Caco-2 (cell line): ENCODE measurements around the gene SLC33A1. TPM values are rescaled to one million over a fixed set of nuclear protein-coding genes. Genes with fewer than 3 reads are reported as not detected.
"Not testable (repeated sequence)": the region's sequence is repeated elsewhere in the genome, so short reads cannot be mapped to it uniquely, and the experiment has no call there.

Experiments
- BruUV-seq: library from RNA; stranded (reverse); fragments of 400-500 nt; replicated peaks from 2 replicates; lab custom pipeline; 2021; lab: Mats Ljungman, UMichigan
- CTCF ChIA-PET: fragments of 300-600 bp; sonication (Branson Sonifier 250); formaldehyde crosslinking; loops from one replicate; lab custom pipeline; 2022; ENCODE audit warnings: antibody characterized with exemption; lab: Charles Lee
- POLR2A ChIA-PET: fragments of 300-600 bp; sonication (Branson Sonifier 250); formaldehyde crosslinking; loops from one replicate; lab custom pipeline; 2022; ENCODE audit warnings: antibody characterized with exemption; lab: Charles Lee
- DNase-seq, 2 experiments: peaks; one replicate each; pipeline versions ENCODE4 v3.0.0 to v3.0.0-alpha.2; 2020 to 2022
- H3K27me3 ChIP-seq: replicated peaks from 2 replicates; pipeline ENCODE4 v1.6.0; 2011; ENCODE audit warnings: low read length; ENCODE audit not compliant: control insufficient read depth, insufficient read depth
- H3K36me3 ChIP-seq: 2 replicates; pipeline ENCODE4 v1.5.1; 2011; ENCODE audit warnings: low read length; ENCODE audit not compliant: control insufficient read depth, insufficient read depth
- H3K4me1 ChIP-seq: fragments of 250-450 bp; sonication (Bioruptor Pico); 2 replicates; pipeline ENCODE4 v1.5.1; 2020; ENCODE audit warnings: mild to moderate bottlenecking
- H3K4me3 ChIP-seq: 2 replicates; pipeline ENCODE4 v1.5.1; 2011; ENCODE audit warnings: low read depth, mild to moderate bottlenecking, control low read depth, low read length
- H3K9me3 ChIP-seq: fragments of 250-450 bp; sonication (Bioruptor Pico); 2 replicates; pipeline ENCODE4 v1.5.1; 2020; ENCODE audit warnings: mild to moderate bottlenecking, moderate library complexity
- H3K27ac Mint-ChIP-seq: one replicate; pipeline ENCODE4 v1.8.0; 2022; ENCODE audit warnings: mixed read lengths; ENCODE audit not compliant: unreplicated experiment
- H3K27me3 Mint-ChIP-seq: one replicate; pipeline ENCODE4 v1.8.0; 2022; ENCODE audit warnings: mixed read lengths; ENCODE audit not compliant: insufficient read depth, unreplicated experiment
- H3K36me3 Mint-ChIP-seq: one replicate; pipeline ENCODE4 v1.8.0; 2022; ENCODE audit warnings: mild to moderate bottlenecking, mixed read lengths; ENCODE audit not compliant: insufficient read depth, unreplicated experiment
- H3K4me1 Mint-ChIP-seq: one replicate; pipeline ENCODE4 v1.8.0; 2022; ENCODE audit warnings: low read depth, mixed read lengths; ENCODE audit not compliant: unreplicated experiment
- H3K4me3 Mint-ChIP-seq: one replicate; pipeline ENCODE4 v1.8.0; 2022; ENCODE audit warnings: mild to moderate bottlenecking, moderate library complexity, mixed read lengths; ENCODE audit not compliant: unreplicated experiment
- H3K9me3 Mint-ChIP-seq: one replicate; pipeline ENCODE4 v1.8.0; 2022; ENCODE audit warnings: mixed read lengths; ENCODE audit not compliant: unreplicated experiment
- intact Hi-C: fragments of 100-400 bp; cut with micrococcal nuclease; formaldehyde crosslinking; loops from one replicate; pipeline ENCODE4 v1.10.0; 2022; ENCODE audit not compliant: unreplicated experiment
- total RNA-seq: library from RNA; stranded (reverse); gene quantifications from 2 replicates; pipeline ENCODE4 v1.2.3, GENCODE V29; 2022
- TF ChIP-seq, protein P1 (sequence below), 2 experiments: fragments of 200-600 bp in 1 of 2; IDR thresholded peaks; 1 replicate in 1 of 2; 2 replicates in 1 of 2; pipeline versions ENCODE4 v1.5.1 to v1.8.0; 2011 to 2022; ENCODE audit warnings: antibody characterized with exemption in 1 of 2, control low read depth in 1 of 2, inconsistent platforms in 1 of 2, low read depth in 1 of 2, low read length in 1 of 2, mild to moderate bottlenecking in 1 of 2, moderate library complexity in 1 of 2; ENCODE audit not compliant: insufficient read depth in 1 of 2, severe bottlenecking in 1 of 2, unreplicated experiment in 1 of 2

Gene SLC33A1
- total RNA-seq, 1 experiment from 2014 or later, result 19.6 TPM

DNA sequence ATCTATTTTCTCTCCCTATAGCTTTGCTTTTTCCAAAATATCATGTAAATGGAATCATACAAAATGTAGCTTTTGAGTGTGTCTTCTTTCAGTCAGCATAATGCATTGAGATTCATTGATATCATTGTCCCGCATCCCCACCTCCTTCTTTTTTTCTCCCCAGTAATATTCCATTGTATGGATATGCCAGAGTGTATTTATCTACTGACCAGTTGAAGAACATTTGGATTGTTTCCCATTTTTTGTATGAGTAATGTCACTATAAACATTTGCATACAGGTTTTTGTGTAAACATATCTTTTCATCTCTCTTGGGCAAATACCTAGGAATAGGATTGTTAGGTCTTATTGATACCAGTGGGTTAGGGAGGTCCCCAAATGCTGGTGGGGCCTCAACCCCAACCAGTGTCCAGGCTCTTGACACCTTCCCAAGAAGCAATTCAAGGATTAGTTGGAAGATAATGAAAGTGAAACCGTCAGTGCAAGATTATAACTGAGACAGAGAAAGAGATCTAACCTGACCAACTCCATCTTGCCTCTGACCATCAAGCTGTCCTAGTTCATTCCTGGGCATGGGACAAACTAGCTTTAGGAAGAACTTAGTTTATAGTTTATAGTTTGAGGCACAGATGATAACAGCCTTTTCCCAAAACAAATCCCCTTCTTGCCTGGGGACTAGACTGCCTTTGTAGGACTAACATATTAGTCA lies 7.4 kb upstream of the SLC33A1 start:
- Mint-ChIP-seq H3K4me1 (no peaks in the 10 kb centered on the region), H3K36me3 (no peaks in the 10 kb centered on the region), H3K4me3 (no peak overlapping the region), H3K27me3 (no peaks in the 10 kb centered on the region), H3K27ac (no peak overlapping the region), H3K9me3 (peaks cover 9% of the 10 kb centered on the region)
- CTCF ChIA-PET, result no interaction called here
- BruUV-seq, result no TSS peak
- Histone ChIP-seq H3K4me1 (no peaks in the 10 kb centered on the region), H3K27me3 (no peaks in the 10 kb centered on the region), H3K4me3 (no peak overlapping the region), H3K36me3 (no peaks in the 10 kb centered on the region), H3K9me3 (no peaks in the 10 kb centered on the region)
- POLR2A ChIA-PET, result no interaction called here
- intact Hi-C loops, result loop anchor here (10.0 kb wide), 1 partner anchor 507 kb away; no protein-coding TSS in a partner anchor
- TF ChIP-seq, protein P1, sequence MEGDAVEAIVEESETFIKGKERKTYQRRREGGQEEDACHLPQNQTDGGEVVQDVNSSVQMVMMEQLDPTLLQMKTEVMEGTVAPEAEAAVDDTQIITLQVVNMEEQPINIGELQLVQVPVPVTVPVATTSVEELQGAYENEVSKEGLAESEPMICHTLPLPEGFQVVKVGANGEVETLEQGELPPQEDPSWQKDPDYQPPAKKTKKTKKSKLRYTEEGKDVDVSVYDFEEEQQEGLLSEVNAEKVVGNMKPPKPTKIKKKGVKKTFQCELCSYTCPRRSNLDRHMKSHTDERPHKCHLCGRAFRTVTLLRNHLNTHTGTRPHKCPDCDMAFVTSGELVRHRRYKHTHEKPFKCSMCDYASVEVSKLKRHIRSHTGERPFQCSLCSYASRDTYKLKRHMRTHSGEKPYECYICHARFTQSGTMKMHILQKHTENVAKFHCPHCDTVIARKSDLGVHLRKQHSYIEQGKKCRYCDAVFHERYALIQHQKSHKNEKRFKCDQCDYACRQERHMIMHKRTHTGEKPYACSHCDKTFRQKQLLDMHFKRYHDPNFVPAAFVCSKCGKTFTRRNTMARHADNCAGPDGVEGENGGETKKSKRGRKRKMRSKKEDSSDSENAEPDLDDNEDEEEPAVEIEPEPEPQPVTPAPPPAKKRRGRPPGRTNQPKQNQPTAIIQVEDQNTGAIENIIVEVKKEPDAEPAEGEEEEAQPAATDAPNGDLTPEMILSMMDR (IDR thresholded peaks at IDR 0.05; ENCODE audit: insufficient read depth in 1 of 2, low read depth in 1 of 2, low read length in 1 of 2, severe bottlenecking in 1 of 2, unreplicated experiment in 1 of 2), result no peak
- DNase-seq, result no peak

- H3K9me3 ChIP-seq, DNase-seq, CTCF ChIA-PET, H3K4me1 ChIP-seq, H3K36me3 Mint-ChIP-seq, H3K9me3 Mint-ChIP-seq, POLR2A ChIA-PET, BruUV-seq, H3K36me3 ChIP-seq, H3K4me1 Mint-ChIP-seq, H3K27me3 ChIP-seq, H3K27ac Mint-ChIP-seq, H3K4me3 Mint-ChIP-seq, H3K4me3 ChIP-seq, H3K27me3 Mint-ChIP-seq: not testable (repeated sequence)
- intact Hi-C loops, result loop anchor here (10.0 kb wide), 1 partner anchor 506 kb away; no protein-coding TSS in a partner anchor
Observed at GRCh38 chr3:155860424-155860823, 6.2 kb upstream of the SLC33A1 start.

DNA sequence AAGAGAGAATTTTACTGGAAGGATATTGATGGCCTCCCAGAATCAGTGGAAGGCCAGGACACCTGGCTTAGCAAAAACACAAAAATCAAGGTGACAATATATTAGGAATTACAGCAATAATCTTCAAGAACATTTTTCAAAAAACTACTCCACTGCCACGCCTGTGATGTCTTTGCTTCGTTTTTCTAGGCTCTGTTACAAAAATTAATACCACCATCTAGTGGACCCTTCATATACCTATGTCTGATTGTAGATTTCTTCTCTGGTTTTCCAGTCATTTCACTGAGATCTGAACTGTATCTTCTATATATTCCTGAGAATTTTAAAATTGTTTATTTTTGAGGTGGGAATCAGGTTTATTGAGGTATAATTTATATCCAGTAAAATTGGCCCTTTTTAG lies 5.6 kb upstream of the SLC33A1 start:
- Mint-ChIP-seq H3K4me3 (no peak overlapping the region), H3K27ac (no peak overlapping the region), H3K36me3 (peaks cover under 1% of the 10 kb centered on the region), H3K4me1 (no peaks in the 10 kb centered on the region), H3K9me3 (peaks cover 9% of the 10 kb centered on the region), H3K27me3 (no peaks in the 10 kb centered on the region)
- Histone ChIP-seq H3K27me3 (no peaks in the 10 kb centered on the region), H3K9me3 (no peaks in the 10 kb centered on the region), H3K4me1 (no peaks in the 10 kb centered on the region), H3K4me3 (no peak overlapping the region), H3K36me3 (no peaks in the 10 kb centered on the region)
- no TSS peak for BruUV-seq
- no peak for DNase-seq
- intact Hi-C loops, result loop anchor here (10.0 kb wide), 1 partner anchor 505 kb away; no protein-coding TSS in a partner anchor
- ChIA-PET CTCF (no interaction called here), POLR2A (no interaction called here)
- TF ChIP-seq, protein P1 (IDR thresholded peaks at IDR 0.05; ENCODE audit: insufficient read depth in 1 of 2, low read depth in 1 of 2, low read length in 1 of 2, severe bottlenecking in 1 of 2, unreplicated experiment in 1 of 2), result peak in 1 of 2 experiments; percentile 18
